Activated CD8-positive, alpha-beta memory T cell treated with anti-CD3 and anti-CD28 coated beads, Interleukin-2, amount 50 U/mL, for 1 hour (primary cell): ENCODE results near the gene TMEM44.

Experiments used
- DNase-seq: peaks from one replicate; pipeline ENCODE4 v3.0.0-alpha.2; 2020; ENCODE audit errors: extremely low read depth

Gene TMEM44

GRCh38 chr3:194579091-194579606 is 54.1 kb downstream of the TMEM44 start:
- DNase-seq: no peak

GRCh38 chr3:194577986-194578905 is 55.0 kb downstream of the TMEM44 start:
- DNase-seq: no peak

- DNase-seq: no peak
Measured at GRCh38 chr3:194575484-194576210, 57.6 kb downstream of the TMEM44 start.

DNA sequence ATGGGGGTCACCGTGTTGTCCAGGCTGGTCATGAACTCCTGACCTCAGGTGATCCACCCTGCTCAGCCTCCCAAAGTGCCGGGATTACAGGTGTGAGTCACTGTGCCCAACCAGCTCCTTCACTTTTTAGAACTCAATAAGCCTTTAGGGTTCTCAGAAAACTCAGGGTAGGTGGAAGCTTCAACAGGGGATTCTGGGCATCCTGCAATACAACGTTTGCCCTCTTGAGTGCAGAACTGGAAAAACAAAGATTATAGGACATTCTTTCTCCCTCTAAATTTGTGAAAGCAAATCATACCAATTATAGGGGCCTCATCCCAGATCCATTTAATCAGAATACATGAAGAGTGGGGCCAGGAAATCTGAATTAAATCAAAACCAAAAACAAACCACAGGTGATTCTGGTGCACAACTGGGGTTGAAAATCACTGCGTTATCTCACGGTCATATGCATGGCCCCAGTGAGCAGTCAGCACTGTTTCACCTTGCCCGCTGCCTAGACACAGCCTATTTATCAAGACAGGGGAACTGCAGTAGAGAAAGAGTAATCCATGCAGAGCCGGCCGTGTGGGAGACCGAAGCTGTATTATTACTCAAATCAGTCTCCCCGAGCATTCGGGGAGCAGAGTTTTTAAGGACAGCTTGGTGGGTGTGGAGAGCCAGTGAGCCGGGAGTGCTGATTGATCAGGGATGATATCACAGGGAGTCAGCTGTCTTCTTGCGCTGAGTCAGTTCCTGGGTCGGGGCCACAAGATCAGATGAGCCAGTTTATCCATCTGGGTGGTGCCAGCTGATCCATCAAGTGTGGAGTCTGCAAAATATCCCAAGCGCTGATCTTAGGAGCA is 58.4 kb downstream of the TMEM44 start:
- no peak for DNase-seq

DNA sequence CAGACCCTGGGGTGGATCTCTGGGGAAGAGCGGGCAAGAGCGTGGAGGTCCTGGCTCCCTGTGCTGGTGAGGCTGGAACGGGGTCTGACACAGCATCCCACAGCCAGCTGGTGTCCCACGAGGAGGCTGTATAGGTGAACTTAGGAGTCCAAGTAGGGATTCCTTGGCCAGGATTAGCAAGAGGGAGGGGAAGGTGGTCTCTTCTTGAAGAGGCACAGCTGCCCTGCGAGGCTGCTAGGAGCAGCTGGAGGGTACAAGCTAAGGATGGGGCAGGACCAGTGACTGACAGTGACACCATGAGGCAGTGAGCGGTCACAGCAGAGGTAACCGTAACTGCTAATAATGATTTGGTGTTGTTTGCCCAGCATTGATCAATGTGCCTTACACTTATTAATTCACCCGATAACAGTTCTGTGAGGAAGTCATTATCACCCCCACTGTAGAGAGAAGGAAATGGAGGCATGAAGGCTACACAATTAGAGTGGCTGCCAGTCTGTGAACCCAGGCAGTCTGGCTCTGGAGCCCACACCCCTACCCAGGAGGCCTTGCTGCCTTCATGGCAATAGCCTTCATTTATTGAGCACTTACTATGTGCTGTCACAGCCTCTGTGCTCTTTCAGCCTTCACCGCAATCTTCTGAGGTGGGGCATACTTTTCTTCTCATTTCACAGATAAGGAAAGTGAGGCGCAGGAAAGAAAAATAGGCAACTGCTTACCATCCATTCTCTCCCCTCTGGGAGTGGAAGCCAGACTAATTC is 59.4 kb downstream of the TMEM44 start:
- no peak for DNase-seq

DNA sequence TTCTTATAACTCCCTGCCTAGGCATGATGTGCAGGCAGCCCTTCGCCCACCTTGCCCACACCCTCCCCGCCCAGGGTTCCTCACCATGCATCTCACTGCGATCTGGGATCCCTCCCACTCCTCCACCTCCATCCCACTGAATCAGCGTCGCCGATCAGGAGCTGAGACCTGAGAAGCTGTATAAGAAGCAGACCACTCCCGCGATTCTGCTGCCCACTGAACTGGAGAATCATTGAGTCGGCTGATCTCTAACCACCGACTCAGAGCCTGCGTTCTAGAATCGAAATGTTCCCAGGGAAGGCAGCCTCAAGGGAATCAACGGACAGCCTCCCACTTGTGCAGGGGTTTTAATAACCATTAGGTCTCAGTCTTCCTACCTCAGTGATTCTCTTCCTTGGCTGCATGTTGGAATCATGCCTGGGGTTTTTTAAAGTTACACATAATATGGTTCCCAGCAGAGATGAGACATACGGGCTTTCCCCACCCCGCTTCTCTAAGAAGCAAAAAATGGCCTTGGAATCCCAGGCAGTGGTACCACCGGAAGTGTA is 60.2 kb downstream of the TMEM44 start:
- no peak for DNase-seq

DNA sequence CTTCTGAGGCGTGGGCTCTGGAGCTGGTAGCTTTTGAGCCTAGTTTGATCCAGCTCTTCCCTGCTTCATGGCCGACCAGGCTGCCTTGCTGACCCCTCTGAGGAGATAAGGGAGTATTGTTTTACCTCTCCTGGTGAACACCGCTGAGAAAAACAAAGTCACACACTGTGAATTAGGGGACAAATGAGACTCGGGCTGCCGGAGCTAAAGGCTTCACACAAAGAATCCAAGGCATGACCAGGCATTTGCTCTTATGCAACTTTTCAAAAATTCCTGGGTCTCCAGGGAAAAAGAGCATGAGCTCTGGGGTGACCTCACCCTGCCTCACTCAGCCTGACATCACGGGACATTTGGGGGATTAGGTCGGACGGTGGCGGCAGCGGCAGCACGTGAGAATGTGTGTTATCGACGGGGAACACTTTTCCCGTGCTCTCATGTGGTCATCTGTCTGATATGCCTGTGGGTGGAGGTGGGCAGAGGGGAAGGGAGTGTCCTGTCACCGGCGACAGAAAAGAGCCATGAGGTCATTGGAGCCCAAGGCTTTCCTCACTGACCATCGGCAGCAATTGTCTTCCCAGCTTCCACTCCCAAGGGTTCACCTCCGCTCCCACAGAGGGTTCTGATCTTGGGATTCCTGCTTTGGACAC is 61.0 kb downstream of the TMEM44 start:
- DNase-seq: no peak

GRCh38 chr3:194571491-194572142 is 61.6 kb downstream of the TMEM44 start:
- no peak for DNase-seq

- no peak for DNase-seq
Measured at GRCh38 chr3:194570898-194571297, 62.3 kb downstream of the TMEM44 start.

GRCh38 chr3:194570235-194570634 is 63.0 kb downstream of the TMEM44 start:
- DNase-seq: no peak

GRCh38 chr3:194569252-194569651 is 64.0 kb downstream of the TMEM44 start:
- no peak for DNase-seq

GRCh38 chr3:194565597-194566190 is 67.5 kb downstream of the TMEM44 start:
- no peak for DNase-seq

DNA sequence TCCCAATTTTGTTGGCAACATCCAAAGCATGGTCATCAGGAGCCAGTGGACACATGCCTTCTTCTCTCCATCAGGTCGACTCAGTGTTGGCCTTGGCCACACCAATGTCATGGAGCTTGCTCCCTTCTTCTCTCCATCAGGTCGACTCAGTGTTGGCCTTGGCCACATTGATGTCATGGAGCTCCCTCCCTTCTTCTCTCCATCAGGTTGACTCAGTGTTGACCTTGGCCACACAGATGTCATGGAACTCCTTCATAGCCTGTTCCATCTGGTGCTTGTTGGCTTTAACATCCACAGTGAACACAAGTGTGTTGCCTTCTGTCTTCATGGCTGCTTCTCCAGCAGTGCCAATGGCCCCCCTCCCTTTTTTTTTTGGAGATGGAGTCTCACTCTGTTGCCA is 70.2 kb downstream of the TMEM44 start:
- DNase-seq: no peak

DNA sequence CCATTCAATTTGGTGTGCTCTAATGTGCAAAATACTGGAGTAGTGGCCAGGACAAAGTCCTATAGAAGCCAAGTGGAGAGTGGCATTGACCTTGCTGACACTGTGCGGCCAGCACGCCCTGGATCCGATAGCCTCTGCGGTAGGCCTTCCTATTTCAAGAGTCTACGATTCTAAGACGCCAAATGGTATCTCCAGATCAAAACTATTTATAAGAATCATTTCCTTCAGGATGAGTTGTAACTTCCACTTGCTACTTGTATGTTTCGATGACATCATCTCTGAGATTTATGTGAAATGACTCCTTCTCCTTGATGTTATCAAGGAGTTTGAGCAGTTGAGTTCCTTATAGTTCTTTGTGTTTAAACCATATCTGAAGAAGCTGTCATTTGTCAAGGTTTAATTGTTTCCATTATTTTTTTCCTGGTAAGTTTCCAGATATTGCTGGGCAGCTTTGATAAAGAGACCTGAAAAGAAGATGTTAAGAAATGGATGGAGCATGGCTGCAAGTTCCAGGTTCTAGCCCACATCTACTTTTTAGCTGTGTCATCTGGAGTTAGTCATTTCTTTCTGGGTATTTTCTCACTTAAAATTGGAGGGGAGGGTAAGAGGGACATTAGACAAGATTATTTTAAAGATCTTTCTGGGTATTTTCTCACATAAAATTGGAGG is 71.8 kb downstream of the TMEM44 start:
- no peak for DNase-seq

- DNase-seq: no peak
Measured at GRCh38 chr3:194560047-194560446, 73.2 kb downstream of the TMEM44 start.

- DNase-seq: no peak
Measured at GRCh38 chr3:194559530-194559929, 73.7 kb downstream of the TMEM44 start.

- no peak for DNase-seq
Measured at GRCh38 chr3:194556086-194557056, 76.8 kb downstream of the TMEM44 start.
